Keratinocyte (primary cell): ENCODE results near the gene PDK4. TPM values are rescaled to one million over a fixed set of nuclear protein-coding genes. Genes with fewer than 3 reads are reported as not detected.

Source experiments
- DNase-seq: peaks from one replicate; pipeline ENCODE4 v3.0.0-alpha.2; 2011; ENCODE audit warnings: low read depth, missing footprints, low spot score
- FAIRE-seq: peaks from 2 replicates; lab custom pipeline; 2011; peaks lifted over from hg19 to GRCh38; lab: Jason Lieb, UNC
- H2AFZ ChIP-seq: 2 replicates; pipeline ENCODE4 v1.6.0; 2012; ENCODE audit warnings: low read length, control low read depth, inconsistent platforms; ENCODE audit not compliant: control insufficient read depth
- H3K27ac ChIP-seq: 2 replicates; pipeline ENCODE4 v1.5.1; 2011; ENCODE audit warnings: low read length; ENCODE audit not compliant: control insufficient read depth, insufficient read depth
- H3K27me3 ChIP-seq: 3 replicates; pipeline ENCODE4 v1.6.0; 2011; ENCODE audit warnings: low read length; ENCODE audit not compliant: control insufficient read depth, insufficient read depth; ENCODE audit errors: extremely low read depth
- H3K36me3 ChIP-seq, 2 experiments: 2 replicates in 1 of 2; 3 replicates in 1 of 2; pipeline ENCODE4 v1.5.1; 2011; ENCODE audit warnings: low read length in 2 of 2, mild to moderate bottlenecking in 1 of 2; ENCODE audit not compliant: control insufficient read depth in 2 of 2, insufficient read depth in 2 of 2; ENCODE audit errors: extremely low read depth in 1 of 2
- H3K4me1 ChIP-seq: 3 replicates; pipeline ENCODE4 v1.5.1; 2011; ENCODE audit warnings: low read length; ENCODE audit not compliant: control insufficient read depth, insufficient read depth; ENCODE audit errors: extremely low read depth
- H3K4me2 ChIP-seq: 3 replicates; pipeline ENCODE4 v1.6.0; 2011; ENCODE audit warnings: low read depth, low read length; ENCODE audit not compliant: control insufficient read depth, insufficient read depth; ENCODE audit errors: extremely low read depth
- H3K4me3 ChIP-seq, 3 experiments: fragments of 200-600 bp in 1 of 3; sonication (generic) in 1 of 3; 2 replicates in 2 of 3; 3 replicates in 1 of 3; pipeline ENCODE4 v1.5.1; 2011 to 2016; ENCODE audit warnings: low read length in 3 of 3, mild to moderate bottlenecking in 3 of 3, control low read depth in 2 of 3, inconsistent platforms in 1 of 3, low read depth in 1 of 3, mixed read lengths in 1 of 3, mixed run types in 1 of 3, moderate library complexity in 1 of 3; ENCODE audit not compliant: control insufficient read depth in 2 of 3, insufficient read depth in 2 of 3; ENCODE audit errors: extremely low read depth in 1 of 3
- H3K79me2 ChIP-seq: 2 replicates; pipeline ENCODE4 v1.6.0; 2012; ENCODE audit warnings: low read length; ENCODE audit not compliant: control insufficient read depth, insufficient read depth
- H3K9ac ChIP-seq: 3 replicates; pipeline ENCODE4 v1.6.0; 2011; ENCODE audit warnings: low read length; ENCODE audit not compliant: control insufficient read depth, insufficient read depth; ENCODE audit errors: extremely low read depth
- H3K9me1 ChIP-seq: 3 replicates; pipeline ENCODE4 v1.6.0; 2011; ENCODE audit warnings: low read length; ENCODE audit not compliant: control insufficient read depth, insufficient read depth; ENCODE audit errors: extremely low read depth
- H3K9me3 ChIP-seq: 2 replicates; pipeline ENCODE4 v1.5.1; 2012; ENCODE audit warnings: low read depth, low read length; ENCODE audit not compliant: control insufficient read depth
- H4K20me1 ChIP-seq: 3 replicates; pipeline ENCODE4 v1.6.0; 2011; ENCODE audit warnings: low read length; ENCODE audit not compliant: control insufficient read depth, insufficient read depth; ENCODE audit errors: extremely low read depth
- EZH2 ChIP-seq: IDR thresholded peaks from one replicate; pipeline ENCODE4 v1.6.1; 2012; ENCODE audit warnings: inconsistent platforms, mild to moderate bottlenecking, low read length, moderate library complexity
- dilution Hi-C: fragments of 300-500 bp; cut with MboI; formaldehyde crosslinking; loops from one replicate; pipeline ENCODE4 v1.7.0; 2020; ENCODE audit warnings: low sequenced_read_pairs; ENCODE audit not compliant: extremely low pct_ligation_motif_present
- polyA plus RNA-seq, 5 experiments: library from polyadenylated mRNA; depleted of rRNA in 3 of 5; stranded (reverse) in 3 of 5; stranded (forward) in 1 of 5; unstranded in 1 of 5; fragments of >200 nt; gene quantifications; 1 replicate in 1 of 5; 2 replicates in 3 of 5; 3 replicates in 1 of 5; pipeline versions ENCODE4 v1.2.1 to v1.2.3, GENCODE V29; 2011 to 2012; ENCODE audit warnings: missing spikeins in 2 of 5, low read depth in 1 of 5, low replicate concordance in 1 of 5
- TF ChIP-seq, protein P1 (sequence below), 3 experiments: IDR thresholded peaks in 1 of 3; conservative IDR thresholded peaks in 1 of 3; optimal IDR thresholded peaks in 1 of 3; 2 replicates in 2 of 3; 3 replicates in 1 of 3; pipeline versions ENCODE3 to v1.5.1; 2011; ENCODE audit warnings: low read length in 3 of 3, mild to moderate bottlenecking in 3 of 3, moderate library complexity in 2 of 3, control low read depth in 1 of 3, inconsistent platforms in 1 of 3; ENCODE audit not compliant: insufficient read depth in 2 of 3; ENCODE audit errors: extremely low read depth in 1 of 3

The PDK4 gene
- polyA plus RNA-seq, 1 donor (not counting 4 experiments of a cell fraction or from before 2014, with no cell fraction given): not detected

DNA sequence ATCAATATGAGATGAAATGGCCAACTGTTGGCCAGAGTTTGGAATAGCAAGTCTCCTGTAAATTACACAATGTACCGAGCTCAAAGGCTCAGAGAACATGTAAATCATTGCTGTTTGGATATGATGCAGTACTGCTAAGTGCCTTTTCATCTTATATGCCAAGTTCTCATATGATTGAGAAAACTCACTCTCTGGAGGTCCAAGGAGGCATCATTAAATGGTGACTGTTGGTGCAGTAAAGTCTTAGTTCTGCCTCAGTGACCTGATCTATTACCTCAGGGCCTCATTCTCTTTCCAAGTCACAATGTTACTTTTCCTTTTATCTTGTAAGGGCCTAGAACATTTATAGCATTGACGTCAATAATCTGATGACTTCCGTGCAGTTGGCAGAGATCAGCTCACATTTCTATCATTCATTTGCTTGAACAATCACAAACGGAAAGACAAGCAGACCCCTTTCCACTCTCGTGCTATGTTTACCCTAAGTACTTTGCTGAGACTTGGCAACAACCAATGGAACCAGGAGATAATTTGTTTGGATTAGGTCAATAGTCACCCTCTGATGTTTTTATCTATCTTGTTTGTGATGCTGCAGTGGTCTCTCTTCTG, 32.6 kb upstream of the PDK4 start:
- no peaks in the 10 kb centered on the region for H3K79me2 ChIP-seq
- DNase-seq (no peak), FAIRE-seq (no peak)
- no peaks in the 10 kb centered on the region for H4K20me1 ChIP-seq
- H2AFZ ChIP-seq: no peak overlapping the region
- H3K9me1 ChIP-seq: no peaks in the 10 kb centered on the region
- dilution Hi-C loops: no loop called here
- H3K4me3 ChIP-seq: no peak overlapping the region
- no peak overlapping the region for H3K27ac ChIP-seq
- H3K4me1 ChIP-seq: no peaks in the 10 kb centered on the region
- H3K9ac ChIP-seq: no peak overlapping the region
- no peaks in the 10 kb centered on the region for H3K27me3 ChIP-seq
- H3K36me3 ChIP-seq: no peaks in the 10 kb centered on the region
- H3K9me3 ChIP-seq: no peaks in the 10 kb centered on the region
- no peak for TF ChIP-seq EZH2
- TF ChIP-seq, protein P1, sequence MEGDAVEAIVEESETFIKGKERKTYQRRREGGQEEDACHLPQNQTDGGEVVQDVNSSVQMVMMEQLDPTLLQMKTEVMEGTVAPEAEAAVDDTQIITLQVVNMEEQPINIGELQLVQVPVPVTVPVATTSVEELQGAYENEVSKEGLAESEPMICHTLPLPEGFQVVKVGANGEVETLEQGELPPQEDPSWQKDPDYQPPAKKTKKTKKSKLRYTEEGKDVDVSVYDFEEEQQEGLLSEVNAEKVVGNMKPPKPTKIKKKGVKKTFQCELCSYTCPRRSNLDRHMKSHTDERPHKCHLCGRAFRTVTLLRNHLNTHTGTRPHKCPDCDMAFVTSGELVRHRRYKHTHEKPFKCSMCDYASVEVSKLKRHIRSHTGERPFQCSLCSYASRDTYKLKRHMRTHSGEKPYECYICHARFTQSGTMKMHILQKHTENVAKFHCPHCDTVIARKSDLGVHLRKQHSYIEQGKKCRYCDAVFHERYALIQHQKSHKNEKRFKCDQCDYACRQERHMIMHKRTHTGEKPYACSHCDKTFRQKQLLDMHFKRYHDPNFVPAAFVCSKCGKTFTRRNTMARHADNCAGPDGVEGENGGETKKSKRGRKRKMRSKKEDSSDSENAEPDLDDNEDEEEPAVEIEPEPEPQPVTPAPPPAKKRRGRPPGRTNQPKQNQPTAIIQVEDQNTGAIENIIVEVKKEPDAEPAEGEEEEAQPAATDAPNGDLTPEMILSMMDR (optimal IDR thresholded peaks at IDR 0.05 in 1 of 3, IDR thresholded peaks at IDR 0.05 in 1 of 3, conservative IDR thresholded peaks at IDR 0.05 in 1 of 3; ENCODE audit: extremely low read depth in 1 of 3, insufficient read depth in 2 of 3, low read length in 3 of 3): no peak
- no peak overlapping the region for H3K4me2 ChIP-seq

DNA sequence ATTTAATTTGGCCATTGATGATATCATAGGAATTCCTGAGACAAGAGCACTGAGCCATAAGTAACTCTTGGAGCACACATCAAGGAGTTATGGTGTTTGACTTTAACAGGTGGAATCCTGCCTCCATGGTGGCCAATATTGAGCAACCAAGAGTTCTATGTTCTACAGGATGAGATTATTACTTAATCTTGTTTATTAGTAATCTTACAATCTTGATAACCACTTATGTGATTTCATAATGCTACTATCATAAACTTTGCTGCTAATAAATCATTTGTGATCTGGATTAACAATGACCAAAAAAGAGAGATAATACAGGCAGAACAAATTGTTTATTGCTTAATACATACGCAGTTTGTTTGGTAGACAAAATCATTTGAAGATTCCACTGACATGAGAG, 27.5 kb upstream of the PDK4 start:
- DNase-seq (no peak), FAIRE-seq (no peak)
- no peaks in the 10 kb centered on the region for H3K9me3 ChIP-seq
- H3K4me1 ChIP-seq: no peaks in the 10 kb centered on the region
- H3K4me3 ChIP-seq: no peak overlapping the region
- dilution Hi-C loops: no loop called here
- no peak overlapping the region for H3K4me2 ChIP-seq
- H3K27me3 ChIP-seq: no peaks in the 10 kb centered on the region
- H3K79me2 ChIP-seq: no peaks in the 10 kb centered on the region
- TF ChIP-seq, protein P1 (optimal IDR thresholded peaks at IDR 0.05 in 1 of 3, IDR thresholded peaks at IDR 0.05 in 1 of 3, conservative IDR thresholded peaks at IDR 0.05 in 1 of 3; ENCODE audit: extremely low read depth in 1 of 3, insufficient read depth in 2 of 3, low read length in 3 of 3): no peak
- TF ChIP-seq EZH2: no peak
- H3K27ac ChIP-seq: no peak overlapping the region
- H3K9me1 ChIP-seq: no peaks in the 10 kb centered on the region
- no peak overlapping the region for H2AFZ ChIP-seq
- H4K20me1 ChIP-seq: no peaks in the 10 kb centered on the region
- no peak overlapping the region for H3K9ac ChIP-seq
- no peaks in the 10 kb centered on the region for H3K36me3 ChIP-seq
